GM23338 (cell line): Measurements from ENCODE around the gene MEGF11.

Experiments
- CREB1 ChIP-seq: fragments of 250-450 bp; sonication (Bioruptor Pico); IDR thresholded peaks from 2 replicates; pipeline ENCODE4 v1.5.0; 2020; ENCODE audit warnings: low read depth, mild to moderate bottlenecking, moderate library complexity
- EZH2 ChIP-seq: fragments of 200-600 bp; sonication (generic); IDR thresholded peaks from one replicate; pipeline ENCODE4 v1.8.0; 2017; ENCODE audit warnings: antibody characterized with exemption, mild to moderate bottlenecking, low read depth; ENCODE audit not compliant: unreplicated experiment
- EZH2phosphoT487 ChIP-seq: fragments of 200-600 bp; sonication (generic); IDR thresholded peaks from one replicate; pipeline ENCODE4 v1.8.1; 2018; ENCODE audit warnings: antibody characterized with exemption; ENCODE audit not compliant: unreplicated experiment
- NANOG ChIP-seq: IDR thresholded peaks from 2 replicates; pipeline ENCODE4 v1.6.1; 2016; ENCODE audit warnings: antibody characterized with exemption, borderline replicate concordance
- POLR2AphosphoS5 ChIP-seq: IDR thresholded peaks from 2 replicates; pipeline ENCODE4 v1.6.1; 2016; ENCODE audit warnings: antibody characterized with exemption, low read depth
- REST ChIP-seq: IDR thresholded peaks from one replicate; pipeline ENCODE4 v1.6.1; 2018; ENCODE audit warnings: antibody characterized with exemption; ENCODE audit not compliant: unreplicated experiment
- ZNF331 ChIP-seq: fragments of 250-450 bp; sonication (Bioruptor Pico); IDR thresholded peaks from 2 replicates; pipeline ENCODE4 v1.5.0; 2020; ENCODE audit warnings: low read depth, mild to moderate bottlenecking, moderate library complexity
- TF ChIP-seq, protein P1 (sequence below), 2 experiments: fragments of 200-600 bp in 1 of 2; sonication (generic) in 1 of 2; conservative IDR thresholded peaks; 2 replicates each; pipeline versions ENCODE4 v1.5.1 to v1.6.1; 2016 to 2017; ENCODE audit warnings: antibody characterized with exemption in 2 of 2, low read depth in 2 of 2, mild to moderate bottlenecking in 2 of 2, moderate library complexity in 1 of 2

- TF ChIP-seq, protein P1, sequence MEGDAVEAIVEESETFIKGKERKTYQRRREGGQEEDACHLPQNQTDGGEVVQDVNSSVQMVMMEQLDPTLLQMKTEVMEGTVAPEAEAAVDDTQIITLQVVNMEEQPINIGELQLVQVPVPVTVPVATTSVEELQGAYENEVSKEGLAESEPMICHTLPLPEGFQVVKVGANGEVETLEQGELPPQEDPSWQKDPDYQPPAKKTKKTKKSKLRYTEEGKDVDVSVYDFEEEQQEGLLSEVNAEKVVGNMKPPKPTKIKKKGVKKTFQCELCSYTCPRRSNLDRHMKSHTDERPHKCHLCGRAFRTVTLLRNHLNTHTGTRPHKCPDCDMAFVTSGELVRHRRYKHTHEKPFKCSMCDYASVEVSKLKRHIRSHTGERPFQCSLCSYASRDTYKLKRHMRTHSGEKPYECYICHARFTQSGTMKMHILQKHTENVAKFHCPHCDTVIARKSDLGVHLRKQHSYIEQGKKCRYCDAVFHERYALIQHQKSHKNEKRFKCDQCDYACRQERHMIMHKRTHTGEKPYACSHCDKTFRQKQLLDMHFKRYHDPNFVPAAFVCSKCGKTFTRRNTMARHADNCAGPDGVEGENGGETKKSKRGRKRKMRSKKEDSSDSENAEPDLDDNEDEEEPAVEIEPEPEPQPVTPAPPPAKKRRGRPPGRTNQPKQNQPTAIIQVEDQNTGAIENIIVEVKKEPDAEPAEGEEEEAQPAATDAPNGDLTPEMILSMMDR (conservative IDR thresholded peaks at IDR 0.05; ENCODE audit: low read depth in 2 of 2) = no peak
- TF ChIP-seq NANOG (no peak), EZH2 (no peak), POLR2AphosphoS5 (no peak), CREB1 (no peak), REST (no peak), EZH2phosphoT487 (no peak), ZNF331 (CRISPR knock-in tag) (no peak)
Observed at GRCh38 chr15:66180531-66181097, 72.9 kb downstream of the MEGF11 start.
